RWPE2 (cell line): ENCODE results near the gene ZNF512B.
"Not testable (repeated sequence)": the region's sequence is repeated elsewhere in the genome, so short reads cannot be mapped to it uniquely, and the experiment has no call there.

ENCODE experiments used
- ATAC-seq: fragments of 200-7000 bp; cut with Tn5 transposase; 3 replicates; pipeline ENCODE4 v1.9.1; 2021; ENCODE audit warnings: low read depth
- DNase-seq: peaks from one replicate; pipeline ENCODE4 v3.0.0-alpha.2; 2020; ENCODE audit warnings: low spot score
- H3K27ac ChIP-seq: fragments of 450-650 bp; 2 replicates; pipeline ENCODE4 v1.5.1; 2017; ENCODE audit warnings: mild to moderate bottlenecking; ENCODE audit not compliant: poor library complexity, severe bottlenecking
- H3K27me3 ChIP-seq: fragments of 250-450 bp; sonication (Bioruptor Pico); 2 replicates; pipeline ENCODE4 v1.5.1; 2021; ENCODE audit warnings: mild to moderate bottlenecking, moderate library complexity; ENCODE audit not compliant: insufficient read depth, poor library complexity, severe bottlenecking
- H3K36me3 ChIP-seq: fragments of 250-450 bp; sonication (Bioruptor Pico); 2 replicates; pipeline ENCODE4 v1.5.1; 2020; ENCODE audit warnings: low read depth, mild to moderate bottlenecking, moderate library complexity
- H3K4me1 ChIP-seq: fragments of 250-450 bp; sonication (Bioruptor Pico); 2 replicates; pipeline ENCODE4 v1.5.1; 2021; ENCODE audit warnings: mild to moderate bottlenecking, moderate library complexity; ENCODE audit not compliant: insufficient read depth, poor library complexity, severe bottlenecking
- H3K4me3 ChIP-seq: fragments of 250-450 bp; sonication (Bioruptor Pico); 2 replicates; pipeline ENCODE4 v1.5.1; 2021; ENCODE audit warnings: mild to moderate bottlenecking, moderate library complexity; ENCODE audit not compliant: severe bottlenecking
- H3K9me3 ChIP-seq: fragments of 250-450 bp; sonication (Bioruptor Pico); 2 replicates; pipeline ENCODE4 v1.5.1; 2021; ENCODE audit warnings: mild to moderate bottlenecking, moderate library complexity; ENCODE audit not compliant: severe bottlenecking
- CTCF ChIP-seq: fragments of 450-650 bp; IDR thresholded peaks from one replicate; pipeline ENCODE4 v1.5.1; 2017; ENCODE audit warnings: mild to moderate bottlenecking, moderate library complexity; ENCODE audit not compliant: poor library complexity, severe bottlenecking

ZNF512B gene

GRCh38 chr20:63962426-63963347 lies 7.0 kb downstream of the ZNF512B start:
- Histone ChIP-seq H3K27ac (no peak overlapping the region), H3K27me3 (no peaks in the 10 kb centered on the region), H3K36me3 (peaks cover 58% of the 10 kb centered on the region), H3K9me3 (no peaks in the 10 kb centered on the region), H3K4me3 (no peak overlapping the region), H3K4me1 (peaks cover 5% of the 10 kb centered on the region)
- peak; percentile 87 for DNase-seq
- TF ChIP-seq CTCF: no peak
- ATAC-seq: no peak

- no peak for ATAC-seq
- peaks cover 9% of the 10 kb centered on the region for H3K4me1 ChIP-seq
- H3K9me3 ChIP-seq: no peaks in the 10 kb centered on the region
- TF ChIP-seq CTCF: no peak
- no peaks in the 10 kb centered on the region for H3K27me3 ChIP-seq
- H3K27ac ChIP-seq: no peak overlapping the region
- peaks cover 49% of the 10 kb centered on the region for H3K36me3 ChIP-seq
- DNase-seq: peak; percentile 83
- H3K4me3 ChIP-seq: no peak overlapping the region
Measured at GRCh38 chr20:63961664-63962425, 7.9 kb downstream of the ZNF512B start.

GRCh38 chr20:63960654-63961621 lies 8.8 kb downstream of the ZNF512B start:
- ATAC-seq, H3K27me3 ChIP-seq, H3K4me1 ChIP-seq, H3K9me3 ChIP-seq, H3K4me3 ChIP-seq, DNase-seq, H3K27ac ChIP-seq: not testable (repeated sequence)
- peaks cover 40% of the 10 kb centered on the region for H3K36me3 ChIP-seq

GRCh38 chr20:63959699-63960075 lies 10.0 kb downstream of the ZNF512B start:
- Histone ChIP-seq H3K27ac (no peak overlapping the region), H3K36me3 (peaks cover 43% of the 10 kb centered on the region), H3K4me1 (peaks cover 14% of the 10 kb centered on the region), H3K27me3 (no peaks in the 10 kb centered on the region), H3K4me3 (no peak overlapping the region), H3K9me3 (no peaks in the 10 kb centered on the region)
- ATAC-seq (no peak), DNase-seq (peak; percentile 83)
- no peak for TF ChIP-seq CTCF
